ENCODE measurements around the gene ECEL1.
"Not testable (repeated sequence)": the region's sequence is repeated elsewhere in the genome, so short reads cannot be mapped to it uniquely, and the experiment has no call there.

The ECEL1 gene

GRCh38 chr2:232440220-232441018 is 47.2 kb downstream of the ECEL1 start:
- DNase-seq = peak; percentile 92

- no peak for DNase-seq
These were observed 47.9 kb downstream of the ECEL1 start for GRCh38 chr2:232439758-232440135.

GRCh38 chr2:232438951-232439757 is 48.5 kb downstream of the ECEL1 start:
- DNase-seq = peak; percentile 53

GRCh38 chr2:232438091-232438490 is 49.5 kb downstream of the ECEL1 start:
- DNase-seq = no peak

GRCh38 chr2:232437195-232437571 is 50.5 kb downstream of the ECEL1 start:
- DNase-seq = no peak

GRCh38 chr2:232436381-232437194 is 51.0 kb downstream of the ECEL1 start:
- no peak for DNase-seq

- no peak for DNase-seq
These were observed 51.8 kb downstream of the ECEL1 start for GRCh38 chr2:232435805-232436204.

- DNase-seq = no peak
These were observed 52.3 kb downstream of the ECEL1 start for GRCh38 chr2:232435375-232435648.

GRCh38 chr2:232434563-232435374 is 52.9 kb downstream of the ECEL1 start:
- DNase-seq = no peak

- DNase-seq = no peak
These were observed 53.5 kb downstream of the ECEL1 start for GRCh38 chr2:232434091-232434490.

GRCh38 chr2:232433622-232434021 is 54.0 kb downstream of the ECEL1 start:
- DNase-seq = not testable (repeated sequence)

GRCh38 chr2:232432598-232433184 is 54.9 kb downstream of the ECEL1 start:
- DNase-seq = no peak

GRCh38 chr2:232431705-232432590 is 55.7 kb downstream of the ECEL1 start:
- DNase-seq = no peak

Data from activated CD4-positive, alpha-beta T cell treated with anti-CD3 and anti-CD28 coated beads, Interleukin-2, Interleukin-6, amounts not matched to agents 100 ng/mL and 50 ng/mL, durations not matched to agents 16 hours and 8 hours (primary cell).